ENCODE measurements around the gene ARHGEF25. TPM values are rescaled to one million over a fixed set of nuclear protein-coding genes. Genes with fewer than 3 reads are reported as not detected.

ARHGEF25 gene
- total and polyA plus RNA-seq, 2 of the 13 experiments (the other 11 are each of a cell fraction or from before 2014, with no cell fraction given) = 11.5 to 12.5 TPM

- POLR2A ChIA-PET = interaction anchor here (1.2 to 3.9 kb wide), 8 partner anchors 10 to 74 kb away, joined by 4 to 26 read pairs (median 17); partner anchors contain the start of genes ARHGEF25, DDIT3 and DTX3
- Histone ChIP-seq H3K9me3 (ENCODE audit: low read length) (no peaks in the 10 kb centered on the region), H3K27me3 (ENCODE audit: control insufficient read depth in 1 of 2, insufficient read depth in 2 of 2, low read length in 2 of 2) (no peaks in the 10 kb centered on the region; a peak in 1 of 5 replicates), H3K4me2 (ENCODE audit: low read depth, low read length) (peak within 1 kb of the TSS; percentile 80), H3K9ac (ENCODE audit: insufficient read depth, low read depth, low read length) (peak within 1 kb of the TSS; percentile 75), H2AFZ (ENCODE audit: low read length) (peak within 1 kb of the TSS; percentile 90), H4K20me1 (ENCODE audit: insufficient read depth, low read length) (no peaks in the 10 kb centered on the region), H3K79me2 (ENCODE audit: insufficient read depth, low read length) (peaks cover 17% of the 10 kb centered on the region), H3K27ac (ENCODE audit: extremely low read length, insufficient read depth, low read length) (peak within 1 kb of the TSS; percentile 63), H3K4me1 (ENCODE audit: insufficient read depth, low read length) (peaks cover 22% of the 10 kb centered on the region), H3K36me3 (replicated peaks in 1 of 2; ENCODE audit: control insufficient read depth in 1 of 2, insufficient read depth in 2 of 2, low read length in 2 of 2) (peaks cover 7 to 13% of the 10 kb centered on the region in 2 experiments; a peak in 3 of 5 replicates), H3K4me3 (replicated peaks in 1 of 3; ENCODE audit: insufficient read depth in 1 of 3, low read depth in 2 of 3, low read length in 3 of 3) (peak within 1 kb of the TSS; percentile 70 to 99 (median 92))
- ATAC-seq (peak; percentile 93), FAIRE-seq (no peak), DNase-seq (ENCODE audit: low spot score) (peak; percentile 77)
- CTCF ChIA-PET (ENCODE audit: low intra/inter-chr PET ratio, low total read pairs) = no interaction called here
- 2% methylated on average over 39 of the region's 69 CpGs for WGBS (ENCODE audit: low lambda C conversion rate)
- in situ Hi-C loops (cut with HindIII; ENCODE audit: extremely low pct_ligation_motif_present, low pct_unique_long_range_greater_than_20kb) = no loop called here
- intact Hi-C loops (cut with micrococcal nuclease; ENCODE audit: unreplicated experiment) = loop anchor here (2.0 kb wide), 1 partner anchor 42 kb away; the partner anchor contains the start of gene B4GALNT1
- BruUV-seq (replicated peaks) = TSS peak; percentile 53
- no peak for TF ChIP-seq ZNF746 (CRISPR knock-in tag; IDR thresholded peaks at IDR 0.05)
- TF ChIP-seq, protein P1, sequence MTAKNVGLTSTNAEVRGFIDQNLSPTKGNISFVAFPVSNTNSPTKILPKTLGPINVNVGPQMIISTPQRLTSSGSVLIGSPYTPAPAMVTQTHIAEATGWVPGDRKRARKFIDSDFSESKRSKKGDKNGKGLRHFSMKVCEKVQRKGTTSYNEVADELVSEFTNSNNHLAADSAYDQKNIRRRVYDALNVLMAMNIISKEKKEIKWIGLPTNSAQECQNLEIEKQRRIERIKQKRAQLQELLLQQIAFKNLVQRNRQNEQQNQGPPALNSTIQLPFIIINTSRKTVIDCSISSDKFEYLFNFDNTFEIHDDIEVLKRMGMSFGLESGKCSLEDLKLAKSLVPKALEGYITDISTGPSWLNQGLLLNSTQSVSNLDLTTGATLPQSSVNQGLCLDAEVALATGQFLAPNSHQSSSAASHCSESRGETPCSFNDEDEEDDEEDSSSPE (CRISPR knock-in tag; IDR thresholded peaks at IDR 0.05) = peak; percentile 84
- TF ChIP-seq IRF2 (CRISPR knock-in tag; IDR thresholded peaks at IDR 0.05) = peak; percentile 14; the same call in 1 of the 2 replicates
- TF ChIP-seq ZNF382 (CRISPR knock-in tag; IDR thresholded peaks at IDR 0.05; ENCODE audit: borderline replicate concordance) = no peak
- TF ChIP-seq NR2F1 (CRISPR knock-in tag; IDR thresholded peaks at IDR 0.05) = no peak
- no peak for TF ChIP-seq RFX1 (IDR thresholded peaks at IDR 0.05)
- TF ChIP-seq ZNF367 (CRISPR knock-in tag; IDR thresholded peaks at IDR 0.05; ENCODE audit: borderline replicate concordance) = no peak
- TF ChIP-seq, protein P2, sequence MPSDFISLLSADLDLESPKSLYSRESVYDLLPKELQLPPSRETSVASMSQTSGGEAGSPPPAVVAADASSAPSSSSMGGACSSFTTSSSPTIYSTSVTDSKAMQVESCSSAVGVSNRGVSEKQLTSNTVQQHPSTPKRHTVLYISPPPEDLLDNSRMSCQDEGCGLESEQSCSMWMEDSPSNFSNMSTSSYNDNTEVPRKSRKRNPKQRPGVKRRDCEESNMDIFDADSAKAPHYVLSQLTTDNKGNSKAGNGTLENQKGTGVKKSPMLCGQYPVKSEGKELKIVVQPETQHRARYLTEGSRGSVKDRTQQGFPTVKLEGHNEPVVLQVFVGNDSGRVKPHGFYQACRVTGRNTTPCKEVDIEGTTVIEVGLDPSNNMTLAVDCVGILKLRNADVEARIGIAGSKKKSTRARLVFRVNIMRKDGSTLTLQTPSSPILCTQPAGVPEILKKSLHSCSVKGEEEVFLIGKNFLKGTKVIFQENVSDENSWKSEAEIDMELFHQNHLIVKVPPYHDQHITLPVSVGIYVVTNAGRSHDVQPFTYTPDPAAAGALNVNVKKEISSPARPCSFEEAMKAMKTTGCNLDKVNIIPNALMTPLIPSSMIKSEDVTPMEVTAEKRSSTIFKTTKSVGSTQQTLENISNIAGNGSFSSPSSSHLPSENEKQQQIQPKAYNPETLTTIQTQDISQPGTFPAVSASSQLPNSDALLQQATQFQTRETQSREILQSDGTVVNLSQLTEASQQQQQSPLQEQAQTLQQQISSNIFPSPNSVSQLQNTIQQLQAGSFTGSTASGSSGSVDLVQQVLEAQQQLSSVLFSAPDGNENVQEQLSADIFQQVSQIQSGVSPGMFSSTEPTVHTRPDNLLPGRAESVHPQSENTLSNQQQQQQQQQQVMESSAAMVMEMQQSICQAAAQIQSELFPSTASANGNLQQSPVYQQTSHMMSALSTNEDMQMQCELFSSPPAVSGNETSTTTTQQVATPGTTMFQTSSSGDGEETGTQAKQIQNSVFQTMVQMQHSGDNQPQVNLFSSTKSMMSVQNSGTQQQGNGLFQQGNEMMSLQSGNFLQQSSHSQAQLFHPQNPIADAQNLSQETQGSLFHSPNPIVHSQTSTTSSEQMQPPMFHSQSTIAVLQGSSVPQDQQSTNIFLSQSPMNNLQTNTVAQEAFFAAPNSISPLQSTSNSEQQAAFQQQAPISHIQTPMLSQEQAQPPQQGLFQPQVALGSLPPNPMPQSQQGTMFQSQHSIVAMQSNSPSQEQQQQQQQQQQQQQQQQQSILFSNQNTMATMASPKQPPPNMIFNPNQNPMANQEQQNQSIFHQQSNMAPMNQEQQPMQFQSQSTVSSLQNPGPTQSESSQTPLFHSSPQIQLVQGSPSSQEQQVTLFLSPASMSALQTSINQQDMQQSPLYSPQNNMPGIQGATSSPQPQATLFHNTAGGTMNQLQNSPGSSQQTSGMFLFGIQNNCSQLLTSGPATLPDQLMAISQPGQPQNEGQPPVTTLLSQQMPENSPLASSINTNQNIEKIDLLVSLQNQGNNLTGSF (CRISPR knock-in tag; IDR thresholded peaks at IDR 0.05) = no peak
- no peak for TF ChIP-seq FOXJ3 (CRISPR knock-in tag; IDR thresholded peaks at IDR 0.05; ENCODE audit: borderline replicate concordance)
- 0 out of 2 replicates have a peak, but pooled peaks have one; percentile 43 for TF ChIP-seq ARNT2 (CRISPR knock-in tag; IDR thresholded peaks at IDR 0.05; ENCODE audit: low read depth)
- no peak for TF ChIP-seq HOXD1 (CRISPR knock-in tag; IDR thresholded peaks at IDR 0.05)
- TF ChIP-seq, protein P3, sequence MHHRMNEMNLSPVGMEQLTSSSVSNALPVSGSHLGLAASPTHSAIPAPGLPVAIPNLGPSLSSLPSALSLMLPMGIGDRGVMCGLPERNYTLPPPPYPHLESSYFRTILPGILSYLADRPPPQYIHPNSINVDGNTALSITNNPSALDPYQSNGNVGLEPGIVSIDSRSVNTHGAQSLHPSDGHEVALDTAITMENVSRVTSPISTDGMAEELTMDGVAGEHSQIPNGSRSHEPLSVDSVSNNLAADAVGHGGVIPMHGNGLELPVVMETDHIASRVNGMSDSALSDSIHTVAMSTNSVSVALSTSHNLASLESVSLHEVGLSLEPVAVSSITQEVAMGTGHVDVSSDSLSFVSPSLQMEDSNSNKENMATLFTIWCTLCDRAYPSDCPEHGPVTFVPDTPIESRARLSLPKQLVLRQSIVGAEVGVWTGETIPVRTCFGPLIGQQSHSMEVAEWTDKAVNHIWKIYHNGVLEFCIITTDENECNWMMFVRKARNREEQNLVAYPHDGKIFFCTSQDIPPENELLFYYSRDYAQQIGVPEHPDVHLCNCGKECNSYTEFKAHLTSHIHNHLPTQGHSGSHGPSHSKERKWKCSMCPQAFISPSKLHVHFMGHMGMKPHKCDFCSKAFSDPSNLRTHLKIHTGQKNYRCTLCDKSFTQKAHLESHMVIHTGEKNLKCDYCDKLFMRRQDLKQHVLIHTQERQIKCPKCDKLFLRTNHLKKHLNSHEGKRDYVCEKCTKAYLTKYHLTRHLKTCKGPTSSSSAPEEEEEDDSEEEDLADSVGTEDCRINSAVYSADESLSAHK (CRISPR knock-in tag; IDR thresholded peaks at IDR 0.05; ENCODE audit: borderline replicate concordance) = no peak
Observed at GRCh38 chr12:57590864-57591781, 20.1 kb upstream of the ARHGEF25 start, which contains the start of gene PIP4K2C. TSS of gene PIP4K2C (plus strand) at chr12:57591192. CDS start at chr12:57591290, 98 bp downstream.
